OCI-LY3 (cell line): ENCODE results near the gene PPP3R1.

Source experiments
- CTCF ChIP-seq: fragments of 200-600, 300-600 bp; sonication (generic); IDR thresholded peaks from 2 replicates; pipeline ENCODE4 v1.5.1; 2014; ENCODE audit warnings: antibody characterized with exemption, low read length, low read depth
- EZH2phosphoT487 ChIP-seq: fragments of 200-600 bp; shearing (Covaris generic); IDR thresholded peaks from 2 replicates; pipeline ENCODE4 v1.6.1; 2018; ENCODE audit warnings: antibody characterized with exemption, mixed run types, low read depth

DNA sequence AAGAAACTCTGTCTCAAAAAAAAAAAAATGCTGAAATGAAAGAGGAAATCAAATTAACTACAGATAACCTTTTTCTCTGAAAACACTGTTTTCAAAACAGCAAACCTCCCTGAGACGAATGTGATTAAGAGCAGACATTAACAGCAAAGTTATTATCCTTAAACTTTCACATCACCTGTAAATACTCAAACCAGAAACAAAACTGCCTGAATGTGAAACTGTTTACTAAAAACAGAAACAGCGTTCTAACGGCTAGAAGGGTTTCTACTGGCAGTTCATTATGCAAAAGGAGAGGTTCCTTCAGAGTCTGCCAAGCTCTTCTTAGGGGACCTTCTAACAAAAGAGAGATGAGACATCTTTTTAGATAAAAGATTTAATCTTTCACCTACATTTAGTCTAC lies 48.7 kb downstream of the PPP3R1 start:
- TF ChIP-seq CTCF (no peak), EZH2phosphoT487 (no peak)
